Naive thymus-derived CD4-positive, alpha-beta T cell (primary cell): ENCODE data around the gene ABL1. TPM values are rescaled to one million over a fixed set of nuclear protein-coding genes. Genes with fewer than 3 reads are reported as not detected.
"Not testable (repeated sequence)": the region's sequence is repeated elsewhere in the genome, so short reads cannot be mapped to it uniquely, and the experiment has no call there.

ENCODE experiments used
- ATAC-seq: fragments of 150-1000 bp; cut with Tn5 transposase; 2 replicates; pipeline ENCODE4 v1.10.0; 2021; ENCODE audit warnings: mild to moderate bottlenecking, moderate library complexity
- CTCF ChIA-PET: fragments of 350-600 bp; sonication (Branson Sonifier 250); formaldehyde crosslinking; loops from one replicate; lab custom pipeline; 2021; ENCODE audit warnings: antibody characterized with exemption; lab: Charles Lee
- POLR2A ChIA-PET: fragments of 350-600 bp; sonication (Branson Sonifier 250); formaldehyde crosslinking; loops from one replicate; lab custom pipeline; 2021; ENCODE audit warnings: antibody characterized with exemption, inconsistent platforms; lab: Charles Lee
- DNase-seq, 9 donors: peaks; one replicate each; pipeline versions ENCODE4 v3.0.0 to v3.0.0-alpha.2; 2020 to 2022; ENCODE audit warnings: mixed read lengths in 1 of 9
- H3K27ac ChIP-seq: one replicate; pipeline ENCODE4 v1.7.0; 2013; ENCODE audit warnings: mild to moderate bottlenecking, low read depth, low read length, moderate library complexity
- H3K27me3 ChIP-seq, 2 donors: one replicate each; pipeline ENCODE4 v1.7.0; 2013; ENCODE audit warnings: low read length in 2 of 2, mild to moderate bottlenecking in 2 of 2, moderate library complexity in 2 of 2; ENCODE audit not compliant: control insufficient read depth in 2 of 2, insufficient read depth in 2 of 2
- H3K36me3 ChIP-seq, 3 experiments: 1 replicate in 2 of 3; 2 replicates in 1 of 3; pipeline ENCODE4 v1.7.0; 2013; ENCODE audit warnings: low read length in 3 of 3, mild to moderate bottlenecking in 3 of 3, moderate library complexity in 1 of 3; ENCODE audit not compliant: insufficient read depth in 3 of 3, control insufficient read depth in 2 of 3
- H3K4me1 ChIP-seq, 2 donors: one replicate each; pipeline ENCODE4 v1.7.0; 2013; ENCODE audit warnings: low read length in 2 of 2, mild to moderate bottlenecking in 2 of 2, moderate library complexity in 1 of 2; ENCODE audit not compliant: control insufficient read depth in 2 of 2, insufficient read depth in 2 of 2
- H3K4me3 ChIP-seq: 2 replicates; pipeline ENCODE4 v1.7.0; 2013; ENCODE audit warnings: mild to moderate bottlenecking, low read length
- H3K9me3 ChIP-seq, 3 experiments: 1 replicate in 2 of 3; 2 replicates in 1 of 3; pipeline ENCODE4 v1.7.0; 2013; ENCODE audit warnings: low read length in 3 of 3; ENCODE audit not compliant: control insufficient read depth in 2 of 3
- H3K27ac Mint-ChIP-seq, 9 donors: one replicate each; pipeline ENCODE4 v1.8.0; 2020 to 2022; ENCODE audit warnings: mixed read lengths in 9 of 9, mild to moderate bottlenecking in 8 of 9, moderate library complexity in 5 of 9, inconsistent platforms in 2 of 9
- H3K27me3 Mint-ChIP-seq, 5 donors: one replicate each; pipeline ENCODE4 v1.8.0; 2021 to 2022; ENCODE audit warnings: mixed read lengths in 5 of 5, mild to moderate bottlenecking in 1 of 5
- H3K36me3 Mint-ChIP-seq, 5 donors: one replicate each; pipeline ENCODE4 v1.8.0; 2020 to 2022; ENCODE audit warnings: mixed read lengths in 5 of 5, mild to moderate bottlenecking in 3 of 5, inconsistent platforms in 1 of 5
- H3K4me1 Mint-ChIP-seq, 7 donors: one replicate each; pipeline ENCODE4 v1.8.0; 2020 to 2022; ENCODE audit warnings: mixed read lengths in 7 of 7, mild to moderate bottlenecking in 3 of 7, inconsistent platforms in 1 of 7
- H3K4me3 Mint-ChIP-seq, 10 donors: one replicate each; pipeline ENCODE4 v1.8.0; 2020 to 2022; ENCODE audit warnings: mild to moderate bottlenecking in 10 of 10, mixed read lengths in 10 of 10, moderate library complexity in 6 of 10, inconsistent platforms in 2 of 10
- H3K9me3 Mint-ChIP-seq, 11 donors: one replicate each; pipeline ENCODE4 v1.8.0; 2020 to 2022; ENCODE audit warnings: mixed read lengths in 11 of 11, mild to moderate bottlenecking in 4 of 11, inconsistent platforms in 1 of 11, moderate library complexity in 1 of 11
- intact Hi-C, 2 donors: fragments of 100-400 bp; cut with micrococcal nuclease; formaldehyde crosslinking; loops; one replicate each; pipeline ENCODE4 v1.15.1; 2023
- polyA plus RNA-seq, 2 donors: library from polyadenylated mRNA; unstranded; fragments of 300-500 nt; fragmentation: Illumina TruSeq; gene quantifications; one replicate each; pipeline ENCODE4 v1.2.3, GENCODE V29; 2021
- total RNA-seq, 6 experiments: library from RNA in 5 of 6; stranded (reverse) in 5 of 6; gene quantifications; 1 replicate in 5 of 6; 2 replicates in 1 of 6; pipeline ENCODE4 v1.2.3 and lab custom pipeline; 2021 to 2026

ABL1 gene
- total and polyA plus RNA-seq, 7 experiments from 2014 or later = 8.4 to 41.0 (median 39.1) TPM

DNA sequence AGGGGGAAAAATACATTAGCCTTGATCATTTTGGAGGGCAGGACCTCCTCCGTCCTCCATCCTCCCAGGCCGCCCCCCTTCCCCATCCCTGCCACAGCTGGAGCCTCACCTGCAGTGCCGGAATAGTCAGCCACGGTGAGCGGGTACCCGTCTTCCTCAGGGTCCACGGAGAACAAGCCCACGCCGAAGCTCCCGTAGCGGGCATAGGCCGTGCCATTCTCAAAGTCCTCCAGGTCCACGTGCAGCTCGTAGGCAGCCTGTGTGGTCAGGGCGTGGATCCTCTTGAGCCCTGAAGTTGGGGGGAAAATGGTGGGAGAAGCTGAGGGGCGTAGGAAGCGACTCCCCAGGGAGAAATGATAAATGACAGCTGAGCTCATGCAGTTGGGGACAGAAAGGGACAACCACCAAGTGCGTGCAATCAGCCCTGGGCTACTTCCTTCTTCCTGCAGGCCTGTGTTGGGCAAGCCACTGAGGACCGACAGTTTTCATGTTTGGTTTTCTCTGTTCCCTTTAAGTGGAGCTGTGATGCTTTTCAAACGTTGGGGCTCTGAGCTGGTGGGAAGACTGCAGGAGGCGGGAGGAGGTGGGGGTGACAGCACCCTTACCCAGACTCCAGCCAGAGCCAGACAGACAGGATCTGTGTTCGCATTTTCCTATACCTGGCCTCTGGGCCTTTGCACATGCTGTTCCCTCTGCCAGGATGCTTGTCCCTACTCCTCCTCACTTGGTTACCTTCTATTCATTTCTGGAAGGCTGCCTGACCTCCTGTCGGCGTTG is 70.3 kb downstream of the ABL1 start:
- H3K9me3 ChIP-seq = no peaks in the 10 kb centered on the region
- H3K36me3 ChIP-seq = no peaks in the 10 kb centered on the region
- POLR2A ChIA-PET = no interaction called here
- intact Hi-C loops = no loop called here
- no peak overlapping the region for H3K4me3 ChIP-seq
- Mint-ChIP-seq H3K4me1 (no peaks in the 10 kb centered on the region), H3K9me3 (no peaks in the 10 kb centered on the region), H3K27ac (peak overlapping the region in 1 of 9 donors; percentile 74), H3K4me3 (no peak overlapping the region), H3K27me3 (peaks cover 0 to 6% (median 0%) of the 10 kb centered on the region in 5 donors), H3K36me3 (no peaks in the 10 kb centered on the region)
- H3K27ac ChIP-seq = no peak overlapping the region
- DNase-seq (no peak), ATAC-seq (no peak)
- H3K27me3 ChIP-seq = no peaks in the 10 kb centered on the region
- CTCF ChIA-PET = no interaction called here
- no peaks in the 10 kb centered on the region for H3K4me1 ChIP-seq

DNA sequence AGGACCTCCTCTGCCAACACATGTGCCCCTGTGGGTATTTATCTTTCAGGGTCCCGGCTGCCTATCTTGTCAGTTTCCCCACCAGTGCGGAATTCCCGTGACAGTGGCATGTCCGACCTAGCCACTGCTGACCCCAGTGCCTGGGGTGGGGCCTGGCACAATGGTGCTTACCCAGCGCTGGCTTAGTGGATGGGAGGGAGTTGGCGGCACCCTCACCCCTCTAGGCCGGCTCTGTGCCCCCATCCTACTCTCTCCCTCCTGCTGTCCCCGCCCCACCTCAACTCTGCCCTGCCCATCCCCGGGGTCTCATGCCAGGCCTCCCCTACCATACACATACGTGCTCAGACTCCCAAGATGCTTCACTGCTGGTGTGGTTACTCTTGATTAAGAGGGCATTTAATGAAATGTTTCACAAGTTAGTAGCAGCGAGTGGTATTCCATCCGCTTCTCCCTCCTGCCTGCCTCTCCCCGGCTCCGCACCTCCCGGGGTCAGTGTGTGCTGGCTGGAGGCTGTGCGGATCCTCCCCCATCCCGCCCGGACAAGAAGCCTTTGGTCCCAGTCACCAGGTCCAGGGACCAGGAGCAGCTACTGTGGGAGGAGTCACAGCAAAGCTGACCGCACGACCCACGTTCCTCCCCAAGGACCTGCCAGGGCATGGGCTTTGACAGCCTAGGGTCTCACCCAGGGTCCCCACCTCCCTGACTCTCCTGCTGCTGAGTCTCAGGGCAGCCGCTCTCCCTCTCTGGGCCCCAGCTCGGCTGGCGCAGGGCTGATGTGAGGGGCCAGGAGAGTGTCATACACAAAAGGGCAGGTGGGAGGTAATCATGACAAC is 71.1 kb downstream of the ABL1 start:
- Mint-ChIP-seq H3K4me1 (peaks cover 0 to 4% (median 0%) of the 10 kb centered on the region in 7 donors), H3K4me3 (no peak overlapping the region), H3K9me3 (no peaks in the 10 kb centered on the region), H3K27me3 (peaks cover 0 to 5% (median 1%) of the 10 kb centered on the region in 5 donors), H3K27ac (peak overlapping the region in 1 of 9 donors; percentile 74), H3K36me3 (no peaks in the 10 kb centered on the region)
- Histone ChIP-seq H3K27ac (no peak overlapping the region), H3K36me3 (no peaks in the 10 kb centered on the region), H3K9me3 (no peaks in the 10 kb centered on the region), H3K4me1 (no peaks in the 10 kb centered on the region), H3K4me3 (no peak overlapping the region), H3K27me3 (no peaks in the 10 kb centered on the region)
- intact Hi-C loops = no loop called here
- no peak for ATAC-seq
- ChIA-PET POLR2A (no interaction called here), CTCF (no interaction called here)
- no peak for DNase-seq

DNA sequence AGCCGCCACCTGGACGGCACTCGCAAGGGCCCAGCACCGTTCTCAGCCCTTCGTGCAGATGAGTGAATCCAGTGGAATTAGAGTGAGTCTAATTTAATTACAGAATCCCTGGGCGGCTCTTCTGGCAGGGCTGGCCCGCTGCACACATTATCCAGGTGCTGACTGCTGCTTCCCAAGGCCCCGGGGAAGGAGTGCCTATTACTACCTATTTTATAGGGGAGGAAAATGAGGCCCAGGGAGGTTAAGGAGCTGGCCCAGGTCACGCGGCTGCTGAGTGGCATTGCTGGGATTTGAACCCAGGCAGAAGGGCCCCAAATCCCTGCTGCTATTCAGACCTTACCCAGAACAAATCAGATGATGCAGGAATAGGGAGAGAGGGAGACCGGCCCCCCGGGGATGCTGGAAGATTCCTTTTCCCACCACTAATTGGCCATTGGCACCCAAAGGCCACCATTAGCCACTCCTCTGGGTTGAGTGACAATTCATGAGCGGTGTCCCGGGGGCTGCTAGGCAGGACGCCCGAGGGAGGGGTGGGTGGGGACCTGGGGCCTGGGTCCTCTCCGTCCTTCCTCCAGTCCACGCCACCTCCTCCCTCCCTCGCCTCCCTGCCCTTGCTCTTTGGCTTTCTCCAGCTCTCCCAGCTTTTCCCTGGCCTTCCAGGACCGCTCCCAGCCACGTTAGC is 71.8 kb downstream of the ABL1 start:
- Mint-ChIP-seq H3K27me3 (peaks cover 0 to 5% (median 1%) of the 10 kb centered on the region in 5 donors), H3K36me3 (no peaks in the 10 kb centered on the region), H3K9me3 (no peaks in the 10 kb centered on the region), H3K4me3 (no peak overlapping the region), H3K27ac (no peak overlapping the region), H3K4me1 (peaks cover 0 to 4% (median 0%) of the 10 kb centered on the region in 7 donors)
- DNase-seq (no peak), ATAC-seq (no peak)
- Histone ChIP-seq H3K4me1 (no peaks in the 10 kb centered on the region), H3K9me3 (no peaks in the 10 kb centered on the region), H3K4me3 (no peak overlapping the region), H3K27ac (no peak overlapping the region), H3K36me3 (no peaks in the 10 kb centered on the region), H3K27me3 (no peaks in the 10 kb centered on the region)
- intact Hi-C loops = no loop called here
- ChIA-PET POLR2A (no interaction called here), CTCF (no interaction called here)

DNA sequence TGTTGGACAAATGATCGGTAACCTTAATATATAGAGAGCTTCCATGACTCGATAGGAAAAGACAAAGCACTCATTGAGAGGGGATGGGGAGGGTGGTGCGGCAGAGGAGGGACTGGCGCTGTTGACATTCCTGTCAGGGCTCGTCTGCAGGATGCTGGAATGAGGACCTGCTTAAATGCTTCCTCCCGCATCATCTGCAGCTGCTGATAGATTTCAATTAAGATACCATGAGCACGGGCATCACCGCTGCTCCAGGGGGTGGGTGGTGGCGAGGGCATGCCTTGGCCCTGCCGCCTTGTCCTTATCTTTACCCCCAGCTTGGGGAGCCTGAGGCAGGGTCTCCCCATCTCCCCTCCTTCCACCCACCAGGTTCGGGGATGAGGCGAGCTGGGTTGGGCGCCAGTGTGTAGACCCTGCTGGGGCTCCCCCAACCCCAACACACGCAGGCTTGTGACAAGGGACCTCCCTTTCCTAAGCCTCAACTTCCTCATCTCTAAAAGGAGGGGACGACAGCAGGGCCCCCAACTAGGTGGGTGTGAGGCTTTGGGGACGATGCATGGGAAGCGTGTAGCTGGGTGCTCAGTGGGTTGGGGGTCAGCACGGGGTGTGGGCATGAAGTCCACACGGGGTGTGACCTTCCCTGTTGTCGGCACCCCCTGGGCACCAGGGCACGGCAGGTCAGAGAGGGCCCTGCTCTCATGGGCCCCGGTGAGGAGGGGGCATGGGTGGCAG is 73.3 kb downstream of the ABL1 start:
- no peaks in the 10 kb centered on the region for H3K36me3 Mint-ChIP-seq
- DNase-seq (no peak), ATAC-seq (no peak)
- CTCF ChIA-PET = no interaction called here
- intact Hi-C loops = no loop called here
- H3K4me3 Mint-ChIP-seq = no peak overlapping the region
- Histone ChIP-seq H3K27me3 (no peaks in the 10 kb centered on the region), H3K4me1 (no peaks in the 10 kb centered on the region), H3K36me3 (no peaks in the 10 kb centered on the region), H3K4me3 (no peak overlapping the region), H3K9me3 (no peaks in the 10 kb centered on the region), H3K27ac (no peak overlapping the region)
- no peak overlapping the region for H3K27ac Mint-ChIP-seq
- POLR2A ChIA-PET = interaction anchor here (0.6 kb wide), 1 partner anchor 217 kb away, joined by 3 read pairs; no protein-coding TSS in a partner anchor
- no peaks in the 10 kb centered on the region for H3K9me3 Mint-ChIP-seq
- peaks cover 0 to 5% (median 1%) of the 10 kb centered on the region in 5 donors for H3K27me3 Mint-ChIP-seq
- peaks cover 0 to 4% (median 0%) of the 10 kb centered on the region in 7 donors for H3K4me1 Mint-ChIP-seq

DNA sequence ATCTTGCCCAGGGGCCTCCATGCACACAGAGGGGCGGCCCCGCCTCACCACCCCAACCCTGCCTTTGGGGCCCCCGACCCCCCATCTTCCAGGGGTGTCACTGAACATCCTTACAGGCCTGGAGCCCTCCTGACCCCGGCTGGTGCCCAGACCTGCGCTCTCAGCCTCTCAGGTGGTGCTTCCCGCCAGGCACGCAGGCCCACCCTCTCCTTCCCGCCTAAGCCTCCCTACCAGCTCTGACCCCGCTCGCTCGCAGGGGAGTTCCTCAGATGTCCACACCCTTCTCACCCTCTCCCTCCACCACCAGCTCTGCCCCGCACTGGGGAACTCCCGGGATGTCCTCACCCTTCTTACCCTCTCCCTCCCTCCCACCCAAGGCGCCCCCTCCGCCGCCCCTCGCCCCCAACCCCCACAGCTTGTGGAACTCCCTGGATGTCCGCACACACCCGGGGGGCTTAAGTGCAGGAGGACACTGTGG is 73.9 kb downstream of the ABL1 start:
- intact Hi-C loops = no loop called here
- CTCF ChIA-PET = no interaction called here
- Histone ChIP-seq H3K36me3 (no peaks in the 10 kb centered on the region), H3K4me1 (no peaks in the 10 kb centered on the region), H3K27ac (no peak overlapping the region), H3K4me3 (no peak overlapping the region), H3K27me3 (no peaks in the 10 kb centered on the region), H3K9me3 (no peaks in the 10 kb centered on the region)
- DNase-seq (no peak), ATAC-seq (no peak)
- Mint-ChIP-seq H3K36me3 (no peaks in the 10 kb centered on the region), H3K27ac (no peak overlapping the region), H3K4me3 (no peak overlapping the region), H3K27me3 (peaks cover 0 to 3% (median 0%) of the 10 kb centered on the region in 5 donors), H3K4me1 (peaks cover 0 to 4% (median 0%) of the 10 kb centered on the region in 7 donors), H3K9me3 (no peaks in the 10 kb centered on the region)
- POLR2A ChIA-PET = no interaction called here

DNA sequence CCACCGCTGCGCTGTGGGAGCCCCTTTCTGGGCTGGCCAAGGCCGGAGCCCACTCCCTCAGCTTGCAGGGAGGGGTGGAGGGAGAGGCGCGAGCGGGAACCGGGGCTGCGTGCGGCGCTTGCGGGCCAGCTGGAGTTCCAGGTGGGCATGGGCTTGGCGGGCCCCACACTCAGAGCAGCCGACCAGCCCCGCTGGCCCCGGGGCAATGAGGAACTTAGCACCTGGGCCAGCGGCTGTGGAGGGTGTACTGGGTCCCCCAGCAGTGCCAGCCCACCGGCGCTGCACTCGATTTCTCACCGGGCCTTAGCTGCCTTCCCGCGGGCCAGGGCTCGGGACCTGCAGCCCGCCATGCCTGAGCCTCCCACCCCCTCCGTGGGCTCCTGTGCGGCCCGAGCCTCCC is 75.0 kb downstream of the ABL1 start:
- H3K27ac ChIP-seq, H3K4me1 Mint-ChIP-seq, DNase-seq, H3K4me1 ChIP-seq, H3K9me3 Mint-ChIP-seq, H3K27me3 ChIP-seq, H3K4me3 Mint-ChIP-seq, H3K4me3 ChIP-seq, H3K27ac Mint-ChIP-seq, H3K36me3 ChIP-seq, H3K27me3 Mint-ChIP-seq, H3K9me3 ChIP-seq, POLR2A ChIA-PET, ATAC-seq, CTCF ChIA-PET, intact Hi-C loops, H3K36me3 Mint-ChIP-seq: not testable (repeated sequence)
